ENCODE data around the gene RAI14. TPM values are rescaled to one million over a fixed set of nuclear protein-coding genes. Genes with fewer than 3 reads are reported as not detected.

The RAI14 gene
- polyA plus RNA-seq, 1 donor, result 19.7 TPM

DNA sequence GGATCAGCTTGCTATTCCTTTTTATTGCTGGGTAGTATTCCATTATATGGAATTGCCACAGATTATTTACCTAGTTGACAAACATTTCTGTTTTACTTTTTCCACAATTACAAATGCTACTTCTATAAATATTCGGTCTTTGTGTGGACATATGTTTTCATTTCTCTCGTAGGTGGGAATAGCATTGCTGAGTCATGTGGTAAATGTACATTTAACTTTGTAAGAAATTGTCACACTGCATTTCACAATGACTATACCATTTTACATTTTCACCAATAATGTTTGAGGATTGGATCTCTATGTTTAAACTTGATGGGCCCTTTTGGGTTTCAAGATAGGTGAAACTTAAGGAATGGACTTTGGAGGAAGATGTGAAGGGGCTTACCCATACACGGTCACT lies 19.7 kb downstream of the RAI14 start:
- DNase-seq (ENCODE audit: low read depth), result no peak

DNA sequence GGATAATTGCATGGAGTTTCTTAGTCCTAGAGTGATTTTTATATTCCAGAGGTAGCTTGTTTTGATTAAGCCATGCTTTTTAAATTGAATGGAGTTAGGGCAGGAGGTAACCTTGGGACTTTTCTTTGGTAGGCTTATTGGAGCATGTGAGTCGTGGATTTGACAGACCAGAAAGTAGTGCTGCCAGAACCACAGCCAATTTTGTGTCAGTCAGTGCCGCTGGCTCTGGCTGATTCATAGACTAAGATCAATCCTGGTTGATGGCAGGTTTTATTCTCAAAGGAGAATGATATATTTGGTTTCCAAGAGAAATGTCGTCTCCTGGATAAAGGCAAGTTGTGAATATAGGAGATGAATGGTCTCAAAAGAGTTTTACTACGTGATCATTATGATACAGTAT lies 20.3 kb downstream of the RAI14 start:
- no peak for DNase-seq (ENCODE audit: low read depth)

- no peak for DNase-seq (ENCODE audit: low read depth)
Observed at GRCh38 chr5:34677428-34677827, 21.3 kb downstream of the RAI14 start.

GRCh38 chr5:34680896-34681295 lies 24.8 kb downstream of the RAI14 start:
- no peak for DNase-seq (ENCODE audit: low read depth)

DNA sequence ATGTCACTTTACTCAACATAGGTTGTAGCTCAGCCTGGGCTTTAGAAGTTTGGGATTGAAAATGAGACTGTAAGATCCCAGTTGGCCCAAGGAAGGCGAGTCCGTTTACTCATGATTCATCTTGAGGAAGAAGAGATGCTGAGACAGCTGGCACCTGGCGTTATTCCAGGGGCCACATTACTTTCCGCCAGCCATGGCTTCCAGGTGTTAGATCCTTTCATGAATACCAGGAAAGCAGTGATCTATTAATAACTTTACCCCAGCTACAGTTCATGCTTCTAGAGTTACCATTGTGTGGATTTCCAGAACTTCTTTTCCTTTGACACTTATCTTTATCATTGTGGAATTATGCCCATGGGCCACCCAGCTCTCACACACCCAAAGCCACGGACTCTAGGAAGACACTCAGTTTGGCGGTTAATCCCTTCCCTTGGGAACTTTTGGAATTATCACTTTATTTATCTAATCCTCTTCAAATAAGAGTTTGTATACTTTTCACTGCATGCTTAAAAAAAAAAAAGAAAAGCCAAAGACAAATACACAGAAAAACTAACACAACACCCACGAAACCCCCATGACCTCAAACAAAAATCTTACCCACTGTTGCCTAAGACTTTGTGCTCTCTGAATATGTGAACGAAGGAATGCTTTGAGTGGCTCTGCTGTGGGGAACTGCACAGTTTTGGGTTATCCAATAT lies 26.9 kb downstream of the RAI14 start:
- no peak for DNase-seq (ENCODE audit: low read depth)

DNA sequence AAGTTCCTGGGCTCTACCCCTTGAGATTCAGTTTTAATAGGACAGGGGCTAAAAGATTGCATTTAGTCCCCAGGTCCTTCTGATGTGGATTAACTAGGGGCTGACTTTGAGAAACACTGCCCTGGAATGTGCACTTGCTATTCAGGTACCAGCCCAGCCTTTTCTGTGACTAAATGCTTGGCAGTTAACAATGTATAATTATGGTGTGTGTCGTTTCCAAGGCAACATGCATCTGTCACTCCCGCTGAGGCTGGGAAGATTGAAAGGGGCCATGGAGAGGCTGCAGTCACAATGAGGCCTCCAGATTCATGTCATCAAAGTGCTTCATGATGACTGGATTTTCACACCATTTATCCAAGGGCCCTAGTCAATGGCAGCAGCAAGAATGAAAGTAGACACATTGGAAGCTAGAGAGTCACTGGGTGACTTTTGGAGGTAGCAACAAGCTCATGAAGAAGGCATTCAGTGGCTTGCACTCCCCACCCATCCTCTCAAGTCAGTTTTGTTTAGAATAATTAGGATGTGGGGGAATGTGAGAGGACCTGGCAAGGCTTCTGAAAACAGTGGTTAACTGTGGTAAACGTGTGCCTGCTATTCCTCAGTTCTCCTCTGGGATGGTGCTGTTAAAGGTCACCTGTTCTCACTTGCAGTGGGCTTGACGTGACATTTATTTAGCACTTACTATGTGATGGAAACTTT lies 28.3 kb downstream of the RAI14 start:
- DNase-seq (ENCODE audit: low read depth), result no peak

GRCh38 chr5:34684980-34685352 lies 28.8 kb downstream of the RAI14 start:
- DNase-seq (ENCODE audit: low read depth), result no peak

GRCh38 chr5:34685485-34686165 lies 29.5 kb downstream of the RAI14 start:
- no peak for DNase-seq (ENCODE audit: low read depth)

GRCh38 chr5:34686762-34687268 lies 30.7 kb downstream of the RAI14 start:
- DNase-seq (ENCODE audit: low read depth), result no peak

- DNase-seq (ENCODE audit: low read depth), result no peak
Observed at GRCh38 chr5:34687269-34688011, 31.3 kb downstream of the RAI14 start.

DNA sequence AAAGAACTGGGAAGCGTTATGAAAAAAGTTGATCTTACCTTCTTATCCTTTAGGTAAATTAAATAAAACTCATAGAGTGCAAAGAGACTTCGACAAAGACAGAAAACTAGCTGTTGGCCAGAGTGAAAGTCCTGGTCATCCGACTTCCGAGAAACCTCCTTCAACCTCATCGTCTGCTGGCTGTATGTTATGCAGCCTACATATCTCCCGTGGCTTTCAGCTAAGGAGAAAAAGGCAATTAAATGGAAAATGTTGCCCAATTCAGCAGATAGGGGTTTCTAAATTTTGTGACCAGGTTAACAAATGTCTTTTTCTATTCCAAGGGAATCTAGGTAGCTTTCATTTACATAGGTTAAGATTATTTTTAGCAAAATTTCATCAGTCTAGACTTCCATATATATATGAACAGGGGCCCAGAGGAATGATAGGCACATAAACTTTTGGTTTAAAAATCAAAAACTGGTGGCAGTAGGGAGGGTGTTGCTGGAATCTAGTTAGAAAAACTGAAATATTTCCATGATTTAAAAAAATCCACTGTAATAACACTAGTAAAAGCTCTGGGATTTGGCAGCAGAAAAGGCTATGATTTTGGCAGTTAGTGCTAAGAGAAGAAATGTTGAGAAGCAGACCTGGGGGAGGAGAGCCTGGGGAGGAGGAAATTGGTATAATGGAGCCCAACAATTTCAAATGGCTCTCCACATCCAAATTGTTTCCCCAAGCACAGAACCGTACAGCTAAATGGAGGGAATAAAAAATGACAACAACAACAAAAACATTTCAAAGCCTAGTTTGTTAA lies 32.1 kb downstream of the RAI14 start:
- no peak for DNase-seq (ENCODE audit: low read depth)

- no peak for DNase-seq (ENCODE audit: low read depth)
Observed at GRCh38 chr5:34690301-34690700, 34.2 kb downstream of the RAI14 start.

GRCh38 chr5:34690898-34691297 lies 34.8 kb downstream of the RAI14 start:
- DNase-seq (ENCODE audit: low read depth), result no peak

- no peak for DNase-seq (ENCODE audit: low read depth)
Observed at GRCh38 chr5:34691326-34691725, 35.2 kb downstream of the RAI14 start.

GRCh38 chr5:34692786-34693185 lies 36.7 kb downstream of the RAI14 start:
- no peak for DNase-seq (ENCODE audit: low read depth)

DNA sequence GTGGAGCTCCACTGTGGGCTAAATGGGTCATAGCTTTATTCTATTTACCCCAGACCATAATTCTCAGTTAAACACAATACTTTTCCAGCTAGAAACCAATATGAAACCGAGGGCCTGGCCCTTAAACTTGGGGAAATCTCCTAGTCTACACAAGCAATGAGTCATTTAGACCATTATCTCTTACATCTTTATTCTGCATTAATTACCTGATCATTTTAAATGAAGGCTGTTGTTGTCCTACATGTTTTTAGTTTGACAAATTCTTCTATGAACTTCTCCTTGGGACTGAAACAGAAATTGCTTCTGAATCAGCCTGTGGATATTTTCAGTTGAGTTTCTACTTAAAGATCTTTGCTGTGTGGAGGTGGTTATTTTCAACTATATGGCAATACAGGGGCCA lies 37.9 kb downstream of the RAI14 start:
- DNase-seq (ENCODE audit: low read depth), result no peak

GRCh38 chr5:34694685-34695084 lies 38.6 kb downstream of the RAI14 start:
- no peak for DNase-seq (ENCODE audit: low read depth)

GRCh38 chr5:34695275-34696027 lies 39.3 kb downstream of the RAI14 start:
- DNase-seq (ENCODE audit: low read depth), result no peak

GRCh38 chr5:34697308-34698108 lies 41.4 kb downstream of the RAI14 start:
- no peak for DNase-seq (ENCODE audit: low read depth)

GRCh38 chr5:34698109-34698419 lies 41.9 kb downstream of the RAI14 start:
- DNase-seq (ENCODE audit: low read depth), result no peak

Measured in forelimb muscle (tissue), 1 donor.